ENCODE measurements around the gene CCT5. TPM values are rescaled to one million over a fixed set of nuclear protein-coding genes. Genes with fewer than 3 reads are reported as not detected.

Gene CCT5
- total and polyA plus RNA-seq, 10 of the 15 experiments (the other 5 are each of a cell fraction or from before 2014, with no cell fraction given): 376 to 637 (median 543) TPM

- H2AFZ ChIP-seq (ENCODE audit: control insufficient read depth, low read depth, low read length): no peak overlapping the region
- no peak overlapping the region for H3K9ac ChIP-seq (ENCODE audit: control insufficient read depth, insufficient read depth, low read length)
- in situ Hi-C loops (cut with MboI): no loop called here
- H3K79me2 ChIP-seq (ENCODE audit: control insufficient read depth, insufficient read depth, low read length): no peaks in the 10 kb centered on the region
- no peaks in the 10 kb centered on the region; the same call in 1 of the 2 replicates for H4K20me1 ChIP-seq (ENCODE audit: control insufficient read depth, insufficient read depth)
- no peak for DNase-seq (ENCODE audit: low read depth, low spot score)
- no peak overlapping the region for H3K4me3 ChIP-seq
- ChIA-PET RAD21 (ENCODE audit: unreplicated experiment) (no interaction called here), POLR2A (no interaction called here), CTCF (interaction anchor here (1.3 kb wide), 1 partner anchor 12 kb away, joined by 3 read pairs; no protein-coding TSS in a partner anchor), SMC1A (ENCODE audit: uncharacterized antibody, unreplicated experiment) (no interaction called here)
- 88% methylated on average over 5 of the region's 5 CpGs for WGBS (ENCODE audit: insufficient coverage, insufficient replicate concordance, low lambda C conversion rate, missing lambda C conversion rate)
- no TSS peak for BruUV-seq (replicated peaks)
- H3K27me3 ChIP-seq (replicated peaks in 1 of 2; ENCODE audit: control insufficient read depth in 2 of 2, insufficient read depth in 2 of 2, low read length in 1 of 2): no peaks in the 10 kb centered on the region
- H3K27ac ChIP-seq (ENCODE audit: control insufficient read depth, insufficient read depth): no peak overlapping the region
- no peak overlapping the region for H3K4me2 ChIP-seq (ENCODE audit: control insufficient read depth, insufficient read depth)
- no peaks in the 10 kb centered on the region for H3K9me3 ChIP-seq (replicated peaks; ENCODE audit: control insufficient read depth, insufficient read depth, low read length)
- H3K36me3 ChIP-seq (ENCODE audit: control insufficient read depth in 2 of 2, insufficient read depth in 2 of 2, low read length in 1 of 2): no peaks in the 10 kb centered on the region
- no peaks in the 10 kb centered on the region for H3K4me1 ChIP-seq (ENCODE audit: control insufficient read depth, insufficient read depth, low read length)
- intact Hi-C loops (cut with micrococcal nuclease; ENCODE audit: unreplicated experiment): no loop called here
- no peak for FAIRE-seq
- ATAC-seq: no peak
- TF ChIP-seq SKIL (IDR thresholded peaks at IDR 0.05; ENCODE audit: low read depth, poor library complexity, severe bottlenecking): no peak
- TF ChIP-seq SIN3A (IDR thresholded peaks at IDR 0.05; ENCODE audit: low read depth, low read length): no peak
- TF ChIP-seq ZNF274 (IDR thresholded peaks at IDR 0.05; ENCODE audit: insufficient read depth, insufficient read length): no peak
- no peak for TF ChIP-seq ATF7 (IDR thresholded peaks at IDR 0.05; ENCODE audit: low read depth)
- TF ChIP-seq, protein P1, sequence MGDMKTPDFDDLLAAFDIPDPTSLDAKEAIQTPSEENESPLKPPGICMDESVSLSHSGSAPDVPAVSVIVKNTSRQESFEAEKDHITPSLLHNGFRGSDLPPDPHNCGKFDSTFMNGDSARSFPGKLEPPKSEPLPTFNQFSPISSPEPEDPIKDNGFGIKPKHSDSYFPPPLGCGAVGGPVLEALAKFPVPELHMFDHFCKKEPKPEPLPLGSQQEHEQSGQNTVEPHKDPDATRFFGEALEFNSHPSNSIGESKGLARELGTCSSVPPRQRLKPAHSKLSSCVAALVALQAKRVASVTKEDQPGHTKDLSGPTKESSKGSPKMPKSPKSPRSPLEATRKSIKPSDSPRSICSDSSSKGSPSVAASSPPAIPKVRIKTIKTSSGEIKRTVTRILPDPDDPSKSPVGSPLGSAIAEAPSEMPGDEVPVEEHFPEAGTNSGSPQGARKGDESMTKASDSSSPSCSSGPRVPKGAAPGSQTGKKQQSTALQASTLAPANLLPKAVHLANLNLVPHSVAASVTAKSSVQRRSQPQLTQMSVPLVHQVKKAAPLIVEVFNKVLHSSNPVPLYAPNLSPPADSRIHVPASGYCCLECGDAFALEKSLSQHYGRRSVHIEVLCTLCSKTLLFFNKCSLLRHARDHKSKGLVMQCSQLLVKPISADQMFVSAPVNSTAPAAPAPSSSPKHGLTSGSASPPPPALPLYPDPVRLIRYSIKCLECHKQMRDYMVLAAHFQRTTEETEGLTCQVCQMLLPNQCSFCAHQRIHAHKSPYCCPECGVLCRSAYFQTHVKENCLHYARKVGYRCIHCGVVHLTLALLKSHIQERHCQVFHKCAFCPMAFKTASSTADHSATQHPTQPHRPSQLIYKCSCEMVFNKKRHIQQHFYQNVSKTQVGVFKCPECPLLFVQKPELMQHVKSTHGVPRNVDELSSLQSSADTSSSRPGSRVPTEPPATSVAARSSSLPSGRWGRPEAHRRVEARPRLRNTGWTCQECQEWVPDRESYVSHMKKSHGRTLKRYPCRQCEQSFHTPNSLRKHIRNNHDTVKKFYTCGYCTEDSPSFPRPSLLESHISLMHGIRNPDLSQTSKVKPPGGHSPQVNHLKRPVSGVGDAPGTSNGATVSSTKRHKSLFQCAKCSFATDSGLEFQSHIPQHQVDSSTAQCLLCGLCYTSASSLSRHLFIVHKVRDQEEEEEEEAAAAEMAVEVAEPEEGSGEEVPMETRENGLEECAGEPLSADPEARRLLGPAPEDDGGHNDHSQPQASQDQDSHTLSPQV (IDR thresholded peaks at IDR 0.05): no peak
- no peak for TF ChIP-seq SMC3 (IDR thresholded peaks at IDR 0.05; ENCODE audit: borderline replicate concordance, low read length)
- TF ChIP-seq SREBF1 (IDR thresholded peaks at IDR 0.05; ENCODE audit: low read length): no peak
- no peak for TF ChIP-seq MTA3 (IDR thresholded peaks at IDR 0.05; ENCODE audit: borderline replicate concordance, low read length)
- TF ChIP-seq ETV6 (conservative IDR thresholded peaks at IDR 0.05 in 1 of 2, IDR thresholded peaks at IDR 0.05 in 1 of 2; ENCODE audit: borderline replicate concordance in 1 of 2, low read depth in 1 of 2): no peak
- TF ChIP-seq, protein P2, sequence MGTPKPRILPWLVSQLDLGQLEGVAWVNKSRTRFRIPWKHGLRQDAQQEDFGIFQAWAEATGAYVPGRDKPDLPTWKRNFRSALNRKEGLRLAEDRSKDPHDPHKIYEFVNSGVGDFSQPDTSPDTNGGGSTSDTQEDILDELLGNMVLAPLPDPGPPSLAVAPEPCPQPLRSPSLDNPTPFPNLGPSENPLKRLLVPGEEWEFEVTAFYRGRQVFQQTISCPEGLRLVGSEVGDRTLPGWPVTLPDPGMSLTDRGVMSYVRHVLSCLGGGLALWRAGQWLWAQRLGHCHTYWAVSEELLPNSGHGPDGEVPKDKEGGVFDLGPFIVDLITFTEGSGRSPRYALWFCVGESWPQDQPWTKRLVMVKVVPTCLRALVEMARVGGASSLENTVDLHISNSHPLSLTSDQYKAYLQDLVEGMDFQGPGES (IDR thresholded peaks at IDR 0.05): no peak
- TF ChIP-seq HDGF (IDR thresholded peaks at IDR 0.05): no peak
- no peak for TF ChIP-seq SMAD1 (IDR thresholded peaks at IDR 0.05; ENCODE audit: low read depth, partially characterized antibody)
These were observed 34.7 kb upstream of the CCT5 start for GRCh38 chr5:10215366-10215765.

All from GM12878 (cell line).